GM23248 (cell line): ENCODE measurements around the gene SYT15. TPM values are rescaled to one million over a fixed set of nuclear protein-coding genes. Genes with fewer than 3 reads are reported as not detected.
A peak's percentile ranks its signal among the peaks of the same experiment; 100 is the strongest.
"Not testable (repeated sequence)": the region's sequence is repeated elsewhere in the genome, so short reads cannot be mapped to it uniquely, and the experiment has no call there.

Experiments used
- DNase-seq: peaks from one replicate; pipeline ENCODE4 v3.0.0-alpha.2; 2015
- H2AFZ ChIP-seq: fragments of 200-600 bp; sonication (generic); 2 replicates; pipeline ENCODE4 v1.6.1; 2016; ENCODE audit warnings: antibody characterized with exemption
- H3F3A ChIP-seq: fragments of 200-600 bp; sonication (generic); 2 replicates; pipeline ENCODE4 v1.6.1; 2016; ENCODE audit warnings: mild to moderate bottlenecking, antibody characterized with exemption, mixed run types; ENCODE audit not compliant: insufficient read depth
- H3K27ac ChIP-seq: fragments of 200-600 bp; sonication (generic); 2 replicates; pipeline ENCODE4 v1.5.1; 2016; ENCODE audit warnings: mild to moderate bottlenecking
- H3K27me3 ChIP-seq: fragments of 200-600 bp; sonication (generic); replicated peaks from 2 replicates; pipeline ENCODE4 v1.6.1; 2016; ENCODE audit warnings: mild to moderate bottlenecking; ENCODE audit not compliant: insufficient read depth
- H3K36me3 ChIP-seq: fragments of 200-600 bp; sonication (generic); 2 replicates; pipeline ENCODE4 v1.6.1; 2016; ENCODE audit warnings: low read depth, mild to moderate bottlenecking
- H3K4me1 ChIP-seq: fragments of 200-600 bp; sonication (generic); 2 replicates; pipeline ENCODE4 v1.6.1; 2016; ENCODE audit warnings: mild to moderate bottlenecking; ENCODE audit not compliant: insufficient read depth
- H3K4me2 ChIP-seq: fragments of 200-600 bp; sonication (generic); one replicate; pipeline ENCODE4 v1.6.1; 2016; ENCODE audit warnings: mild to moderate bottlenecking; ENCODE audit not compliant: unreplicated experiment
- H3K4me3 ChIP-seq: fragments of 200-600 bp; sonication (generic); 2 replicates; pipeline ENCODE4 v1.5.1; 2016; ENCODE audit warnings: mild to moderate bottlenecking
- H3K79me2 ChIP-seq: fragments of 200-600 bp; sonication (generic); 2 replicates; pipeline ENCODE4 v1.6.1; 2016; ENCODE audit warnings: mild to moderate bottlenecking; ENCODE audit not compliant: insufficient read depth
- H3K9ac ChIP-seq: fragments of 200-600 bp; sonication (generic); 2 replicates; pipeline ENCODE4 v1.6.1; 2016; ENCODE audit warnings: mild to moderate bottlenecking
- H3K9me2 ChIP-seq: fragments of 200-600 bp; sonication (generic); 2 replicates; pipeline ENCODE4 v1.6.1; 2016; ENCODE audit warnings: mixed run types, mild to moderate bottlenecking, moderate library complexity; ENCODE audit not compliant: insufficient read depth
- H3K9me3 ChIP-seq: fragments of 200-600 bp; sonication (generic); one replicate; pipeline ENCODE4 v1.6.1; 2017; ENCODE audit warnings: low read depth
- H4K20me1 ChIP-seq: fragments of 200-600 bp; sonication (generic); 2 replicates; pipeline ENCODE4 v1.6.0; 2016; ENCODE audit not compliant: insufficient read depth
- EZH2 ChIP-seq: fragments of 200-600 bp; sonication (generic); IDR thresholded peaks from 2 replicates; pipeline ENCODE4 v1.6.1; 2018; ENCODE audit warnings: antibody characterized with exemption, mild to moderate bottlenecking; ENCODE audit not compliant: insufficient read depth, poor library complexity, severe bottlenecking
- EZH2phosphoT487 ChIP-seq: fragments of 200-600 bp; sonication (generic); IDR thresholded peaks from 2 replicates; pipeline ENCODE4 v1.6.1; 2018; ENCODE audit warnings: antibody characterized with exemption, moderate library complexity, mild to moderate bottlenecking, low read depth; ENCODE audit not compliant: insufficient read depth
- WGBS, 2 experiments: methylation state at CpG; one replicate each; pipeline ENCODE4 v1.1.6; 2015 to 2017; ENCODE audit warnings: low lambda C conversion rate in 2 of 2, low coverage in 1 of 2; ENCODE audit errors: missing lambda C conversion rate in 2 of 2; 5-methylcytosine and 5-hydroxymethylcytosine counted together
- in situ Hi-C: fragments of 300-500 bp; cut with MboI; formaldehyde crosslinking; loops from 2 replicates; pipeline ENCODE4 v1.15.0; 2020
- polyA plus RNA-seq: library from polyadenylated mRNA; unstranded; fragments of >200 nt; fragmentation: Nextera tagmentation; extraction: Ambion mirVana; gene quantifications from 2 replicates; pipeline ENCODE4 v1.2.1, GENCODE V29; 2016
- total RNA-seq: library from RNA; depleted of rRNA; stranded (reverse); fragments of >200 nt; shearing (Covaris generic); gene quantifications from 2 replicates; pipeline ENCODE4 v1.2.3, GENCODE V29; 2014

SYT15 gene
- total and polyA plus RNA-seq, 2 experiments from 2014 or later = 1.2 to 2.3 TPM

GRCh38 chr10:46560952-46561351, 18.0 kb upstream of the SYT15 start:
- no peak overlapping the region for H3K9ac ChIP-seq
- H3K27ac ChIP-seq = no peak overlapping the region
- no peaks in the 10 kb centered on the region for H4K20me1 ChIP-seq
- no peak overlapping the region for H2AFZ ChIP-seq
- H3K36me3 ChIP-seq = no peaks in the 10 kb centered on the region
- H3K4me2 ChIP-seq = no peak overlapping the region
- in situ Hi-C loops = no loop called here
- H3F3A ChIP-seq = no peaks in the 10 kb centered on the region
- 57 to 61% methylated on average over 1 of the region's 1 CpG for WGBS, 2 experiments
- no peaks in the 10 kb centered on the region for H3K4me1 ChIP-seq
- no peak overlapping the region for H3K4me3 ChIP-seq
- no peaks in the 10 kb centered on the region for H3K9me3 ChIP-seq
- H3K79me2 ChIP-seq = no peaks in the 10 kb centered on the region
- H3K9me2 ChIP-seq = no peaks in the 10 kb centered on the region
- no peak for DNase-seq
- TF ChIP-seq EZH2 = no peak
- no peak for TF ChIP-seq EZH2phosphoT487
- peaks cover 44% of the 10 kb centered on the region for H3K27me3 ChIP-seq

- H3K27ac ChIP-seq, H3K79me2 ChIP-seq, H3K4me3 ChIP-seq, H3K4me1 ChIP-seq, H3F3A ChIP-seq, H3K9me3 ChIP-seq, H2AFZ ChIP-seq, H3K27me3 ChIP-seq, H3K4me2 ChIP-seq, H3K36me3 ChIP-seq, H3K9me2 ChIP-seq, H3K9ac ChIP-seq, in situ Hi-C loops, H4K20me1 ChIP-seq: not testable (repeated sequence)
- DNase-seq = peak; percentile 84
- WGBS, 2 experiments = 7% methylated on average over 4 of the region's 6 CpGs
These were observed 13.2 kb upstream of the SYT15 start for GRCh38 chr10:46565591-46566332.

DNA sequence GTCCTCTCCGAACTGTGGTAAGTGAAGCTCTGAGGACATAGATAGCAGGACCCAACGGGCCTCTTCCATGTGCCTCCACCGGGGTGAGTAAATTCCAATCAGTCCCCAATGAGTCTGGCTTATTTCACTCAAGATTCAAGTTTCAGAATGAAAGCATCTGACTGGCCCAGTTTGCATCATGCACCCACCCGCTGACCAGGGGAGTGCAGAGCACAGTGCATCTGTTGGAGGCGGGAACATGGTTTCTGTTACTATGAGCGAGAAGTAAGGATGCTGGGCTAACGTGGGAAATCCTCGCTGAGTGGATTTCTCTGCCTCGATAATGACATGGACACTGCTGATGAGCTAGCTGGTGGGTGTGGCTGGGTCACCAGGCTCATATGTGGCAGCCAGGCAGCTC, 11.8 kb upstream of the SYT15 start:
- DNase-seq, H3K9ac ChIP-seq, H4K20me1 ChIP-seq, H3F3A ChIP-seq, H3K36me3 ChIP-seq, H3K4me2 ChIP-seq, H3K4me3 ChIP-seq, H3K4me1 ChIP-seq, in situ Hi-C loops, H3K79me2 ChIP-seq, H3K27ac ChIP-seq, H3K9me3 ChIP-seq, H2AFZ ChIP-seq, H3K9me2 ChIP-seq, H3K27me3 ChIP-seq: not testable (repeated sequence)
- 53 to 68% methylated on average over 3 to 6 of the region's 9 CpGs for WGBS, 2 experiments

DNA sequence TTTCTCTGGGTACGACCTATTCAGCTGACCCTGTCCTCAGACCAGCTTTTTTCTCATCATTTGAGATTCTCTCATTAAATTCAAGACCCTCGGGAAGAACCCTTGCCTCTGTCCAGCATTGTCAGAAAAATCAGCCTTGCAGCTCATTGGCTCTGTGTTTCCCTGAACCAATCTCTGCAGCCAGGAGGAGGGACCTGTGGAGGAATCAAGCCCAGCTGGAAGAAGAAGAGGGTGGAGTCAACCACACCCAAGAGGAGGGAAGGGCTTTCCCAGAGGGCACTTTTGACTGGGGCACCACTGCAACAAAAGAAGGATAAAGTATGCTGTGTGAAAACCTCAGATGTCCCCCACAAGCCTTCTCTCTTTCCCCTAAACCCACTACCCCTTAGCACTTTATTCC, 8.3 kb upstream of the SYT15 start:
- in situ Hi-C loops, H3K4me1 ChIP-seq, H3K27me3 ChIP-seq, H3K9me2 ChIP-seq, H3K4me2 ChIP-seq, H3K79me2 ChIP-seq, H3K9me3 ChIP-seq, H3F3A ChIP-seq, H3K27ac ChIP-seq, H4K20me1 ChIP-seq, H3K9ac ChIP-seq, H3K36me3 ChIP-seq, H2AFZ ChIP-seq, DNase-seq, H3K4me3 ChIP-seq: not testable (repeated sequence)
- no CpG with 5 or more reads among the region's 2 CpGs for WGBS, 2 experiments

GRCh38 chr10:46572765-46573164, 6.2 kb upstream of the SYT15 start:
- H3K36me3 ChIP-seq, H3K9me2 ChIP-seq, in situ Hi-C loops, H3K9ac ChIP-seq, H2AFZ ChIP-seq, H3K4me1 ChIP-seq, H3K9me3 ChIP-seq, H4K20me1 ChIP-seq, H3K79me2 ChIP-seq, H3K4me3 ChIP-seq, H3K27ac ChIP-seq, H3K27me3 ChIP-seq, H3K4me2 ChIP-seq, H3F3A ChIP-seq: not testable (repeated sequence)
- peak; percentile 32 for DNase-seq
- WGBS, 2 experiments = 0 to 60% methylated on average over 1 to 3 of the region's 4 CpGs

DNA sequence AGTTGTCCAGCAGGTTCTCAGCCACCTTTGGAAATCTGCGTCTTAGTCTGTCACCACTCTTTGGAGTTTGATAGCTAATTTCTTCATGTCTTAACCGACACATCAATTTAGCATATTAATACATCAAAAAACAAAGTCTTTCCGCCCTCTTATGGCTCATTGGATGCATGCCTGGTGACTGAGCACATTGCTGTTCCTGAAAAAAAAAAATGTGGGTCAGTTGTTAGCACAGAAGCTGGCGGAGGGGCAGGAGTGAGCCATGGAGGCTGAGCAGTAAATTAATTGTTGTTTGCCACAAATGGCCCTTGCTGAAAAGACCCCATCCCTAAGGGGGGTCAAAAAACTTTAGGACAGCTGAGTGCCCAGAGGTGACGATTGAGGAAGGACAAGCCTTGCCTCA, 5.6 kb upstream of the SYT15 start:
- H3F3A ChIP-seq, H3K4me3 ChIP-seq, H4K20me1 ChIP-seq, H3K9me2 ChIP-seq, H3K9me3 ChIP-seq, H2AFZ ChIP-seq, in situ Hi-C loops, H3K27ac ChIP-seq, H3K36me3 ChIP-seq, H3K4me1 ChIP-seq, H3K27me3 ChIP-seq, H3K9ac ChIP-seq, H3K4me2 ChIP-seq, H3K79me2 ChIP-seq: not testable (repeated sequence)
- 0 to 3% methylated on average over 3 to 4 of the region's 5 CpGs for WGBS, 2 experiments
- peak; percentile 85 for DNase-seq

- H2AFZ ChIP-seq, H3K9me3 ChIP-seq, H3K4me1 ChIP-seq, H3F3A ChIP-seq, H3K4me3 ChIP-seq, H3K79me2 ChIP-seq, in situ Hi-C loops, DNase-seq, H3K4me2 ChIP-seq, H3K27ac ChIP-seq, H3K9ac ChIP-seq, H4K20me1 ChIP-seq, H3K27me3 ChIP-seq, H3K36me3 ChIP-seq, H3K9me2 ChIP-seq: not testable (repeated sequence)
- 61 to 81% methylated on average over 3 to 4 of the region's 4 CpGs for WGBS, 2 experiments
These were observed 5.0 kb upstream of the SYT15 start for GRCh38 chr10:46573884-46574283.
